Activated T-helper 1 cell treated with anti-CD3 and anti-CD28 coated beads, Interleukin-2, amount 50 U/mL, for 16 hours (primary cell): ENCODE measurements around the gene RIT1.

Experiments used
- DNase-seq, 2 donors: peaks; one replicate each; pipeline ENCODE4 v3.0.0-alpha.2; 2020; ENCODE audit warnings: low read depth in 1 of 2, low spot score in 1 of 2

RIT1 gene

GRCh38 chr1:155859234-155859829, 51.8 kb downstream of the RIT1 start, which contains the start of gene SYT11:
Gene SYT11 (plus strand): TSS chr1:155859567. CDS start chr1:155859762, 195 bp downstream.
- peak; percentile 75 to 86 for DNase-seq

GRCh38 chr1:155858800-155859233, 52.3 kb downstream of the RIT1 start:
- no peak for DNase-seq

GRCh38 chr1:155856975-155857930, 53.9 kb downstream of the RIT1 start, which contains the start of gene GON4L:
Gene GON4L (minus strand): TSS chr1:155857214. CDS start chr1:155853780, 3,434 bp downstream.
- DNase-seq: peak; percentile 76 to 84

GRCh38 chr1:155856257-155856974, 54.7 kb downstream of the RIT1 start:
- no peak for DNase-seq

DNA sequence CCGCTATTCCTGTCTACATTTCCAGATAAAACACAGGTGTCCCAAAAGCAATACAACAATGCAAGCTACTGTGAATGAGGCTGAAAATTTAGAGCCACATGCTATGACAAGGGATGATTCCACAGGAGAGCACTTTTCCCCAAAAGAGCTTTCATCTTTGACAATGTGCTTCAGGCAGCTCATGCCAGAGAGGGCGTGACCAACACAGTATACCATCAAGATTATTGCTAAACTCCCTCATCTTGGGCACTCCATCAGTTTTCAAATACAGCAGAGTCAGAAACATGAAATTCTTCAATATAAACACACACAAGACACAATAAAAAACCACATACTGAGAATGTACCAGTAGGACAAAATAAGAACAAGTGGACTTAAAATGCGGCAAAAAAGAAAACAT, 60.8 kb downstream of the RIT1 start:
- no peak for DNase-seq

DNA sequence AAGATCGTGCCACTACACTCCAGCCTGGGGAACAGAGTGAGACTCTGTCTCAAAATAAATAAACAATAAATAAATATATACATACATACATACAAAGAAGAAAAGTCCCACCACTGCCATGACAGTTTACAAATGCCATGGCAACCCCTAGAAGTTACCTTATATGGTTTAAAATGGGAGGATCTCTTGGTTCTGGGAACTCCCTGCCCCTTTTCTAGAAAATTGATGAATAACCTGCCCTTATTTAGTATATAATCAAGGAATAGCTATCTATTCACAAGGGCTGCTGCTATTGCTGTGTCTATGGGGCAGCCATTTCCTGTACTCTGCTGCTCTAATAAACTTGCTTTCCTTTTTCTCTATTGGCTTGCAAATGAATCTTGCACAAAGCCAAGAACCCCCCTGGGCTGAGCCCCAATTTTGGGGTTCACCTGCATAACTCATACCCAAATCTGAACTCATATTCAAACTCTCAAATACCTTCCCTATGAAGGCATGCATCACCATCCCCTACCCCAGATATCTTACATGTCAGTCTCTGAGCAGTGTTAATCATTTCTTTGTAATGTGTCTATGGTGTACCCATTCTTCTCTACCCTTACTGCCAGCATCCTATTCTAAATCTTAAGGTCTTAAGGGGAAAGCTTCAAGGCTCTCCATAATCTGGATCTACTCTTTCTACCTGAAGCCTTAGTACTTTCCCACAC, 63.2 kb downstream of the RIT1 start:
- DNase-seq: no peak
